K562 (cell line): Measurements from ENCODE around the gene CATSPER3.

Source experiments
- CBX8 ChIP-seq: fragments of 200-600 bp; sonication (generic); IDR thresholded peaks from 2 replicates; pipeline ENCODE4 v1.6.1; 2012; ENCODE audit warnings: borderline replicate concordance, mixed run types, low read depth, mild to moderate bottlenecking, moderate library complexity, mixed read lengths, low read length, control low read depth, inconsistent platforms; ENCODE audit not compliant: poor library complexity, severe bottlenecking; ENCODE audit errors: extremely low read depth
- CTCF ChIP-seq, 3 experiments: IDR thresholded peaks in 2 of 3; conservative IDR thresholded peaks in 1 of 3; 2 replicates each; pipeline ENCODE4 v1.5.1; 2011 to 2012; ENCODE audit warnings: low read length in 3 of 3, mild to moderate bottlenecking in 3 of 3, control low read depth in 2 of 3, improper control_type of control experiment in 1 of 3, inconsistent platforms in 1 of 3, low read depth in 1 of 3, mixed read lengths in 1 of 3, moderate library complexity in 1 of 3; ENCODE audit not compliant: insufficient read depth in 2 of 3
- FOXM1 ChIP-seq, 2 experiments: fragments of 450-650 bp in 1 of 2; sonication (generic) in 1 of 2; formaldehyde crosslinking in 1 of 2; IDR thresholded peaks; 2 replicates each; pipeline versions ENCODE4 v1.6.1 to v1.9.0; 2017 to 2022; ENCODE audit warnings: low read depth in 2 of 2, mild to moderate bottlenecking in 2 of 2, missing genetic modification reagents in 1 of 2, moderate library complexity in 1 of 2
- MTA3 ChIP-seq: fragments of 450-650 bp; formaldehyde crosslinking; IDR thresholded peaks from 2 replicates; pipeline ENCODE4 v1.6.1; 2017; ENCODE audit warnings: mild to moderate bottlenecking, borderline replicate concordance
- POLR2AphosphoS5 ChIP-seq: IDR thresholded peaks from 2 replicates; pipeline ENCODE4 v1.6.1; 2011; ENCODE audit warnings: mild to moderate bottlenecking, low read depth, low read length, moderate library complexity; ENCODE audit not compliant: control insufficient read depth, insufficient read depth
- SAFB2 ChIP-seq: fragments of 200-400 bp; formaldehyde crosslinking; IDR thresholded peaks from 2 replicates; pipeline ENCODE4 v1.6.1; 2018; ENCODE audit warnings: borderline replicate concordance, low read length, low read depth, moderate library complexity; ENCODE audit not compliant: severe bottlenecking
- ZHX1 ChIP-seq: fragments of 150-350 bp; conservative IDR thresholded peaks from 2 replicates; pipeline ENCODE4 v1.6.1; 2014; ENCODE audit warnings: low read length

GRCh38 chr5:135038205-135038812 lies 70.6 kb downstream of the CATSPER3 start:
- TF ChIP-seq ZHX1 (no peak), SAFB2 (no peak), CTCF (IDR thresholded peaks at IDR 0.05 in 2 of 3, conservative IDR thresholded peaks at IDR 0.05 in 1 of 3; ENCODE audit: insufficient read depth in 2 of 3, low read depth in 1 of 3, low read length in 3 of 3) (no peak), MTA3 (no peak), FOXM1 (IDR thresholded peaks at IDR 0.05; ENCODE audit: low read depth) (no peak), FOXM1 (CRISPR knock-in tag; IDR thresholded peaks at IDR 0.05; ENCODE audit: low read depth) (no peak), CBX8 (no peak), POLR2AphosphoS5 (no peak)
